Measurements from ENCODE around the gene C1orf122. TPM values are rescaled to one million over a fixed set of nuclear protein-coding genes. Genes with fewer than 3 reads are reported as not detected.
A peak's percentile ranks its signal among the peaks of the same experiment; 100 is the strongest.

C1orf122 gene
- total and polyA plus RNA-seq, 2 of the 13 experiments (the other 11 are each of a cell fraction or from before 2014, with no cell fraction given), result 18.7 to 40.6 TPM

DNA sequence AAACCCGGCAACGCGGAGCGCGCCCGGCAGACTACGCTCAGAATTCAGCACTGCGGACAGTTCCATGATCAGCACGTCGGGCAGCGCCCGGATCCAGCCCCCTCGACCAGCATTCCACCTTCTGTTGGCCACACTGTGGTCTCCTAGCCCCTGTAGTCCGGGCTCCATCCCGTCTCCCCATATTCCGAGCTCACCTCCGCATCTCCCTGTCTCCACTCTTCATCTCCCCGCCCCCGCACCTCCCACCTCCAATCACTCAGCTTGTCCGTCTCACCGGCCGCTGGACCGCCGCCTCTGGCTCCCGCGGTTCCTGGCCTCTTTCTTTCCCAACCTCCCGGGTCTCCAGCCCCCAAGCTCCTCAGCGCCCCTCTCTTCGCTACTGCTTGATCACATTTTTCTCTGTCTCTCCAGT lies 43.2 kb upstream of the C1orf122 start (continued):
- TF ChIP-seq, protein P1, sequence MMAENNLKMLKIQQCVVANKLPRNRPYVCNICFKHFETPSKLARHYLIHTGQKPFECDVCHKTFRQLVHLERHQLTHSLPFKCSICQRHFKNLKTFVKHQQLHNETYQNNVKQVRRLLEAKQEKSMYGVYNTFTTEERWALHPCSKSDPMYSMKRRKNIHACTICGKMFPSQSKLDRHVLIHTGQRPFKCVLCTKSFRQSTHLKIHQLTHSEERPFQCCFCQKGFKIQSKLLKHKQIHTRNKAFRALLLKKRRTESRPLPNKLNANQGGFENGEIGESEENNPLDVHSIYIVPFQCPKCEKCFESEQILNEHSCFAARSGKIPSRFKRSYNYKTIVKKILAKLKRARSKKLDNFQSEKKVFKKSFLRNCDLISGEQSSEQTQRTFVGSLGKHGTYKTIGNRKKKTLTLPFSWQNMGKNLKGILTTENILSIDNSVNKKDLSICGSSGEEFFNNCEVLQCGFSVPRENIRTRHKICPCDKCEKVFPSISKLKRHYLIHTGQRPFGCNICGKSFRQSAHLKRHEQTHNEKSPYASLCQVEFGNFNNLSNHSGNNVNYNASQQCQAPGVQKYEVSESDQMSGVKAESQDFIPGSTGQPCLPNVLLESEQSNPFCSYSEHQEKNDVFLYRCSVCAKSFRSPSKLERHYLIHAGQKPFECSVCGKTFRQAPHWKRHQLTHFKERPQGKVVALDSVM (CRISPR knock-in tag; IDR thresholded peaks at IDR 0.05), result 0 out of 2 replicates have a peak, but pooled peaks have one; percentile 15
- TF ChIP-seq ZNF577 (CRISPR knock-in tag; IDR thresholded peaks at IDR 0.05; ENCODE audit: borderline replicate concordance, low read depth) (peak; percentile 90; the same call in 1 of the 2 replicates), ZSCAN25 (CRISPR knock-in tag; IDR thresholded peaks at IDR 0.05) (peak; percentile 94), NR2F1 (CRISPR knock-in tag; IDR thresholded peaks at IDR 0.05) (peak in 1 of 2 experiments; percentile 57; a peak in 1 of 4 replicates), SRSF9 (IDR thresholded peaks at IDR 0.05; ENCODE audit: borderline replicate concordance, insufficient read depth, low read depth, low read length, poor library complexity, severe bottlenecking) (no peak), ZNF713 (CRISPR knock-in tag; IDR thresholded peaks at IDR 0.05) (no peak), HNRNPLL (IDR thresholded peaks at IDR 0.05; ENCODE audit: low read depth, low read length, poor library complexity, severe bottlenecking) (no peak), JARID2 (CRISPR knock-in tag; IDR thresholded peaks at IDR 0.05; ENCODE audit: insufficient replicate concordance) (peak; percentile 99), ZNF550 (CRISPR knock-in tag; IDR thresholded peaks at IDR 0.05; ENCODE audit: borderline replicate concordance) (no peak), ZNF616 (CRISPR knock-in tag; IDR thresholded peaks at IDR 0.05; ENCODE audit: low read depth) (peak; percentile 99), TOE1 (CRISPR knock-in tag; IDR thresholded peaks at IDR 0.05) (peak; percentile 99; the same call in 1 of the 2 replicates), TOPORS (CRISPR knock-in tag; IDR thresholded peaks at IDR 0.05) (peak; percentile 98), FLYWCH1 (CRISPR knock-in tag; IDR thresholded peaks at IDR 0.05) (peak; percentile 98), CEBPB (IDR thresholded peaks at IDR 0.05; ENCODE audit: borderline replicate concordance, low read depth, low read length) (no peak), TBX2 (CRISPR knock-in tag; IDR thresholded peaks at IDR 0.05; ENCODE audit: borderline replicate concordance) (peak; percentile 92), NFIB (CRISPR knock-in tag; IDR thresholded peaks at IDR 0.05; ENCODE audit: borderline replicate concordance) (no peak), ZNF331 (CRISPR knock-in tag; IDR thresholded peaks at IDR 0.05) (peak; percentile 99), CEBPG (CRISPR knock-in tag; IDR thresholded peaks at IDR 0.05) (peak; percentile 45), PAWR (CRISPR knock-in tag; IDR thresholded peaks at IDR 0.05; ENCODE audit: borderline replicate concordance) (peak; percentile 87; the same call in 1 of the 2 replicates), ZNF232 (CRISPR knock-in tag; IDR thresholded peaks at IDR 0.05; ENCODE audit: borderline replicate concordance) (peak; percentile 100), ETV5 (CRISPR knock-in tag; IDR thresholded peaks at IDR 0.05; ENCODE audit: borderline replicate concordance) (peak; percentile 89)
- TF ChIP-seq, protein P2, sequence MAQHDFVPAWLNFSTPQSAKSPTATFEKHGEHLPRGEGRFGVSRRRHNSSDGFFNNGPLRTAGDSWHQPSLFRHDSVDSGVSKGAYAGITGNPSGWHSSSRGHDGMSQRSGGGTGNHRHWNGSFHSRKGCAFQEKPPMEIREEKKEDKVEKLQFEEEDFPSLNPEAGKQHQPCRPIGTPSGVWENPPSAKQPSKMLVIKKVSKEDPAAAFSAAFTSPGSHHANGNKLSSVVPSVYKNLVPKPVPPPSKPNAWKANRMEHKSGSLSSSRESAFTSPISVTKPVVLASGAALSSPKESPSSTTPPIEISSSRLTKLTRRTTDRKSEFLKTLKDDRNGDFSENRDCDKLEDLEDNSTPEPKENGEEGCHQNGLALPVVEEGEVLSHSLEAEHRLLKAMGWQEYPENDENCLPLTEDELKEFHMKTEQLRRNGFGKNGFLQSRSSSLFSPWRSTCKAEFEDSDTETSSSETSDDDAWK (CRISPR knock-in tag; IDR thresholded peaks at IDR 0.05), result no peak
- TF ChIP-seq, protein P3, sequence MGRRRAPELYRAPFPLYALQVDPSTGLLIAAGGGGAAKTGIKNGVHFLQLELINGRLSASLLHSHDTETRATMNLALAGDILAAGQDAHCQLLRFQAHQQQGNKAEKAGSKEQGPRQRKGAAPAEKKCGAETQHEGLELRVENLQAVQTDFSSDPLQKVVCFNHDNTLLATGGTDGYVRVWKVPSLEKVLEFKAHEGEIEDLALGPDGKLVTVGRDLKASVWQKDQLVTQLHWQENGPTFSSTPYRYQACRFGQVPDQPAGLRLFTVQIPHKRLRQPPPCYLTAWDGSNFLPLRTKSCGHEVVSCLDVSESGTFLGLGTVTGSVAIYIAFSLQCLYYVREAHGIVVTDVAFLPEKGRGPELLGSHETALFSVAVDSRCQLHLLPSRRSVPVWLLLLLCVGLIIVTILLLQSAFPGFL (CRISPR knock-in tag; IDR thresholded peaks at IDR 0.05), result peak; percentile 99
- TF ChIP-seq, protein P4, sequence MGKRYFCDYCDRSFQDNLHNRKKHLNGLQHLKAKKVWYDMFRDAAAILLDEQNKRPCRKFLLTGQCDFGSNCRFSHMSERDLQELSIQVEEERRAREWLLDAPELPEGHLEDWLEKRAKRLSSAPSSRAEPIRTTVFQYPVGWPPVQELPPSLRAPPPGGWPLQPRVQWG (CRISPR knock-in tag; IDR thresholded peaks at IDR 0.05; ENCODE audit: borderline replicate concordance, low read depth), result peak; percentile 96
- TF ChIP-seq, protein P5, sequence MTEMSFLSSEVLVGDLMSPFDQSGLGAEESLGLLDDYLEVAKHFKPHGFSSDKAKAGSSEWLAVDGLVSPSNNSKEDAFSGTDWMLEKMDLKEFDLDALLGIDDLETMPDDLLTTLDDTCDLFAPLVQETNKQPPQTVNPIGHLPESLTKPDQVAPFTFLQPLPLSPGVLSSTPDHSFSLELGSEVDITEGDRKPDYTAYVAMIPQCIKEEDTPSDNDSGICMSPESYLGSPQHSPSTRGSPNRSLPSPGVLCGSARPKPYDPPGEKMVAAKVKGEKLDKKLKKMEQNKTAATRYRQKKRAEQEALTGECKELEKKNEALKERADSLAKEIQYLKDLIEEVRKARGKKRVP (CRISPR knock-in tag; IDR thresholded peaks at IDR 0.05), result peak in 1 of 2 experiments; percentile 73; a peak in 2 of 4 replicates
